H9 (cell line): ENCODE data around the gene ABLIM3. TPM values are rescaled to one million over a fixed set of nuclear protein-coding genes. Genes with fewer than 3 reads are reported as not detected.

Experiments used
- DNase-seq: peaks from one replicate; pipeline ENCODE4 v3.0.0-alpha.2; 2017
- H2AFZ ChIP-seq: one replicate; pipeline ENCODE4 v1.6.1; 2013; ENCODE audit warnings: mild to moderate bottlenecking, low read length, control low read depth, moderate library complexity
- H2AK5ac ChIP-seq: 2 replicates; pipeline ENCODE4 v1.6.1; 2013; ENCODE audit warnings: low read length, control low read depth, mixed read lengths; ENCODE audit not compliant: insufficient read length
- H2BK120ac ChIP-seq: one replicate; pipeline ENCODE4 v1.6.1; 2013; ENCODE audit warnings: low read depth, mild to moderate bottlenecking, low read length, control low read depth, inconsistent platforms; ENCODE audit not compliant: poor library complexity, severe bottlenecking
- H2BK12ac ChIP-seq: 2 replicates; pipeline ENCODE4 v1.6.1; 2013; ENCODE audit warnings: low read length, control low read depth, mixed read lengths, low read depth; ENCODE audit not compliant: insufficient read length
- H2BK15ac ChIP-seq: 2 replicates; pipeline ENCODE4 v1.6.1; 2013; ENCODE audit warnings: low read depth, low read length, control low read depth
- H2BK20ac ChIP-seq: one replicate; pipeline ENCODE4 v1.6.1; 2013; ENCODE audit warnings: low read depth, mild to moderate bottlenecking, low read length, control low read depth, inconsistent platforms; ENCODE audit not compliant: poor library complexity, severe bottlenecking
- H2BK5ac ChIP-seq: 2 replicates; pipeline ENCODE4 v1.6.1; 2013; ENCODE audit warnings: low read length, control low read depth, mixed read lengths; ENCODE audit not compliant: insufficient read length
- H3K14ac ChIP-seq: 2 replicates; pipeline ENCODE4 v1.6.1; 2013; ENCODE audit warnings: low read length, control low read depth; ENCODE audit not compliant: insufficient read depth
- H3K18ac ChIP-seq: 2 replicates; pipeline ENCODE4 v1.6.1; 2013; ENCODE audit warnings: low read depth, mild to moderate bottlenecking, mixed read lengths, low read length, control low read depth; ENCODE audit not compliant: insufficient read length
- H3K23ac ChIP-seq: 2 replicates; pipeline ENCODE4 v1.6.1; 2013; ENCODE audit warnings: low read length, control low read depth, mixed read lengths, low read depth; ENCODE audit not compliant: insufficient read length
- H3K23me2 ChIP-seq: 2 replicates; pipeline ENCODE4 v1.6.1; 2013; ENCODE audit warnings: low read depth, mild to moderate bottlenecking, mixed read lengths, low read length, control low read depth; ENCODE audit not compliant: insufficient read length, poor library complexity, severe bottlenecking
- H3K27ac ChIP-seq: 2 replicates; pipeline ENCODE4 v1.5.1; 2013; ENCODE audit warnings: low read length, control low read depth, mixed read lengths, low read depth; ENCODE audit not compliant: insufficient read length
- H3K27me3 ChIP-seq: 2 replicates; pipeline ENCODE4 v1.6.1; 2013; ENCODE audit warnings: low read length, control low read depth, inconsistent platforms; ENCODE audit not compliant: insufficient read depth
- H3K4ac ChIP-seq: 2 replicates; pipeline ENCODE4 v1.6.1; 2013; ENCODE audit warnings: low read depth, mild to moderate bottlenecking, control low read depth, inconsistent platforms, low read length, moderate library complexity
- H3K4me1 ChIP-seq: 2 replicates; pipeline ENCODE4 v1.6.1; 2013; ENCODE audit warnings: low read length, control low read depth, inconsistent platforms; ENCODE audit not compliant: insufficient read depth
- H3K4me2 ChIP-seq: 2 replicates; pipeline ENCODE4 v1.6.1; 2013; ENCODE audit warnings: low read length, control low read depth, mixed read lengths; ENCODE audit not compliant: insufficient read length, insufficient read depth
- H3K56ac ChIP-seq: 2 replicates; pipeline ENCODE4 v1.6.1; 2013; ENCODE audit warnings: low read depth, mild to moderate bottlenecking, mixed read lengths, low read length, control low read depth; ENCODE audit not compliant: insufficient read length
- H3K79me1 ChIP-seq: 2 replicates; pipeline ENCODE4 v1.6.1; 2013; ENCODE audit warnings: low read depth, mild to moderate bottlenecking, moderate library complexity, low read length, control low read depth, inconsistent platforms; ENCODE audit not compliant: insufficient read depth, poor library complexity, severe bottlenecking
- H3K79me2 ChIP-seq: 2 replicates; pipeline ENCODE4 v1.6.1; 2013; ENCODE audit warnings: low read length, control low read depth, inconsistent platforms; ENCODE audit not compliant: insufficient read depth
- H3K9ac ChIP-seq: 2 replicates; pipeline ENCODE4 v1.6.1; 2013; ENCODE audit warnings: low read length, control low read depth, mixed read lengths; ENCODE audit not compliant: insufficient read length; ENCODE audit errors: extremely low read depth
- H3K9me3 ChIP-seq: one replicate; pipeline ENCODE4 v1.6.1; 2013; ENCODE audit warnings: low read depth, low read length, inconsistent platforms; ENCODE audit not compliant: control insufficient read depth
- H3T11ph ChIP-seq: one replicate; pipeline ENCODE4 v1.6.1; 2013; ENCODE audit warnings: mild to moderate bottlenecking, low read length, control low read depth, inconsistent platforms
- H4K20me1 ChIP-seq: one replicate; pipeline ENCODE4 v1.6.1; 2013; ENCODE audit not compliant: control insufficient read depth, insufficient read length, insufficient read depth
- H4K5ac ChIP-seq: 2 replicates; pipeline ENCODE4 v1.6.1; 2013; ENCODE audit warnings: low read depth, mild to moderate bottlenecking, mixed read lengths, low read length, control low read depth; ENCODE audit not compliant: insufficient read length
- H4K8ac ChIP-seq: replicated peaks from 2 replicates; pipeline ENCODE4 v1.6.1; 2013; ENCODE audit warnings: low read length, control low read depth, mixed read lengths, low read depth; ENCODE audit not compliant: insufficient read length
- H4K91ac ChIP-seq: 2 replicates; pipeline ENCODE4 v1.6.1; 2013; ENCODE audit warnings: low read depth, mild to moderate bottlenecking, moderate library complexity, mixed read lengths, low read length, control low read depth; ENCODE audit not compliant: insufficient read length
- H3K27ac Mint-ChIP-seq, 3 experiments: 2 replicates in 2 of 3; 3 replicates in 1 of 3; pipeline ENCODE4 v1.8.0; 2020 to 2021; ENCODE audit warnings: mixed read lengths in 3 of 3, mild to moderate bottlenecking in 1 of 3, moderate library complexity in 1 of 3
- H3K27me3 Mint-ChIP-seq: 2 replicates; pipeline ENCODE4 v1.8.0; 2021; ENCODE audit warnings: low read depth, mild to moderate bottlenecking, moderate library complexity, mixed read lengths
- H3K36me3 Mint-ChIP-seq, 3 experiments: 2 replicates in 2 of 3; 3 replicates in 1 of 3; pipeline ENCODE4 v1.8.0; 2020 to 2021; ENCODE audit warnings: low read depth in 3 of 3, mixed read lengths in 3 of 3; ENCODE audit not compliant: insufficient read depth in 1 of 3
- H3K4me1 Mint-ChIP-seq, 2 experiments: 2 replicates each; pipeline ENCODE4 v1.8.0; 2020; ENCODE audit warnings: mixed read lengths in 2 of 2
- H3K4me3 Mint-ChIP-seq, 2 experiments: 2 replicates in 1 of 2; 3 replicates in 1 of 2; pipeline ENCODE4 v1.8.0; 2020 to 2021; ENCODE audit warnings: mild to moderate bottlenecking in 2 of 2, mixed read lengths in 2 of 2, moderate library complexity in 1 of 2
- H3K9me3 Mint-ChIP-seq, 2 experiments: 2 replicates in 1 of 2; 3 replicates in 1 of 2; pipeline ENCODE4 v1.8.0; 2020; ENCODE audit warnings: mild to moderate bottlenecking in 2 of 2, mixed read lengths in 2 of 2, moderate library complexity in 1 of 2
- CTCF ChIP-seq: fragments of 200-600 bp; sonication (generic); conservative IDR thresholded peaks from 3 replicates; pipeline ENCODE4 v1.8.0; 2021; ENCODE audit warnings: antibody characterized with exemption, mild to moderate bottlenecking
- WGBS: extraction: QIAGEN DNeasy Blood & Tissue Kit; methylation state at CpG from one replicate; pipeline ENCODE4 v1.1.7; 2013; ENCODE audit warnings: missing lambda C conversion rate, low lambda C conversion rate, mixed read lengths; ENCODE audit not compliant: insufficient read length; ENCODE audit errors: extremely low coverage; 5-methylcytosine and 5-hydroxymethylcytosine counted together
- total RNA-seq: library from RNA; stranded (reverse); gene quantifications from 2 replicates; pipeline ENCODE4 v1.2.1, GENCODE V29; 2021

The ABLIM3 gene
- total RNA-seq, 1 experiment from 2014 or later, result 0.20 TPM

- Histone ChIP-seq H3K27me3 (no peaks in the 10 kb centered on the region), H3K9ac (no peak overlapping the region), H2BK15ac (no peak overlapping the region), H3K27ac (no peak overlapping the region), H3K14ac (no peak overlapping the region), H3K4me1 (no peaks in the 10 kb centered on the region), H2BK120ac (no peak overlapping the region), H3K23ac (no peak overlapping the region), H2BK5ac (no peak overlapping the region), H3T11ph (no peak overlapping the region), H4K8ac (no peak overlapping the region), H3K56ac (no peak overlapping the region), H3K23me2 (no peaks in the 10 kb centered on the region), H4K20me1 (no peaks in the 10 kb centered on the region), H3K79me1 (no peaks in the 10 kb centered on the region), H2BK20ac (no peak overlapping the region), H4K5ac (no peak overlapping the region), H3K4me2 (no peak overlapping the region), H2AFZ (no peak overlapping the region), H2BK12ac (no peak overlapping the region), H3K9me3 (no peaks in the 10 kb centered on the region), H3K79me2 (no peaks in the 10 kb centered on the region), H3K4ac (no peak overlapping the region), H3K18ac (no peak overlapping the region), H4K91ac (no peak overlapping the region), H2AK5ac (no peak overlapping the region)
- Mint-ChIP-seq H3K27ac (0 out of 7 replicates have a peak overlapping the region, but pooled peaks of 1 of the 3 experiments have one; percentile 40), H3K4me1 (peaks cover 0 to 10% of the 10 kb centered on the region in 2 experiments; a peak in 1 of 4 replicates), H3K36me3 (no peaks in the 10 kb centered on the region), H3K9me3 (no peaks in the 10 kb centered on the region), H3K4me3 (no peak overlapping the region), H3K27me3 (no peaks in the 10 kb centered on the region; the same call in none of the 2 replicates)
- no CpG with 5 or more reads among the region's 8 CpGs for WGBS
- DNase-seq, result no peak
- TF ChIP-seq CTCF, result no peak
These were observed 36.7 kb downstream of the ABLIM3 start for GRCh38 chr5:149177911-149178565.
